Measurements from ENCODE around the gene HIPK3.

GRCh38 chr11:33208150-33208549, 49.0 kb upstream of the HIPK3 start:
- TF ChIP-seq CTCF (IDR thresholded peaks at IDR 0.05) (no peak), POLR2A (IDR thresholded peaks at IDR 0.05) (no peak)

Measured in adrenal gland (tissue), 5 donors.